ENCODE data around the gene TMED6.
"Not testable (repeated sequence)": the region's sequence is repeated elsewhere in the genome, so short reads cannot be mapped to it uniquely, and the experiment has no call there.

TMED6 gene

DNA sequence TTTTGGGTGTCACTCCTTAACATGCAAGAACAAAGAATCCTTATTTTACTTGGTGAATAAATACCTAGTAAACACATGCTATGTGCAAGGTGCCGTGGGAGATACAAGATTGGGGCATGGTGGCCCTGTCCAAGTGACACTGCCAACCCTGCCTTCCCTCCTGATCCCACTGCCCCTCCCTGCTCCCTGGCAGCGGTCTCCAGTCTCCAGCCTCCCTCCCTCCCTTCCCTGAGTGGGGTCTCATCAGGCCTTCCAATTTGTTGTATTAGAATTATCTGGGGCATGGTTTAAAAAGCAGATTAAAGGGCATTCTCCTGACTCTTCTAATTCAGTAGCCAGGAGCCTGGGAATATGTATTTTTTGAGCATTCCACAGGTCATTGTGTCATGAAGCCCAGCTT lies 12.5 kb upstream of the TMED6 start:
- H3K36me3 ChIP-seq (ENCODE audit: control insufficient read depth in 2 of 2, insufficient read depth in 2 of 2, low read length in 2 of 2) = peaks cover 37 to 48% of the 10 kb centered on the region in 2 donors
- no peak overlapping the region for H3K4me3 ChIP-seq (ENCODE audit: low read length in 2 of 2)
- no peaks in the 10 kb centered on the region for H3K27me3 ChIP-seq (ENCODE audit: control insufficient read depth in 2 of 2, insufficient read depth in 2 of 2, low read length in 2 of 2)
- H3K4me1 ChIP-seq (ENCODE audit: control insufficient read depth in 2 of 2, insufficient read depth in 2 of 2, low read length in 2 of 2) = peaks cover 0 to 4% of the 10 kb centered on the region in 2 donors
- H3K9ac ChIP-seq (ENCODE audit: low read depth in 1 of 2, low read length in 2 of 2) = no peak overlapping the region
- no peaks in the 10 kb centered on the region for H3K9me3 ChIP-seq (ENCODE audit: control insufficient read depth in 2 of 2, low read length in 2 of 2)
- no peak overlapping the region for H3K27ac ChIP-seq (ENCODE audit: low read depth in 2 of 2, low read length in 2 of 2)

GRCh38 chr16:69363281-69363717 lies 11.7 kb upstream of the TMED6 start:
- no peak overlapping the region for H3K9ac ChIP-seq (ENCODE audit: low read depth in 1 of 2, low read length in 2 of 2)
- H3K4me3 ChIP-seq (ENCODE audit: low read length in 2 of 2) = no peak overlapping the region
- no peaks in the 10 kb centered on the region for H3K27me3 ChIP-seq (ENCODE audit: control insufficient read depth in 2 of 2, insufficient read depth in 2 of 2, low read length in 2 of 2)
- H3K36me3 ChIP-seq (ENCODE audit: control insufficient read depth in 2 of 2, insufficient read depth in 2 of 2, low read length in 2 of 2) = peaks cover 35 to 43% of the 10 kb centered on the region in 2 donors
- no peaks in the 10 kb centered on the region for H3K9me3 ChIP-seq (ENCODE audit: control insufficient read depth in 2 of 2, low read length in 2 of 2)
- no peak overlapping the region for H3K27ac ChIP-seq (ENCODE audit: low read depth in 2 of 2, low read length in 2 of 2)
- peaks cover 0 to 4% of the 10 kb centered on the region in 2 donors for H3K4me1 ChIP-seq (ENCODE audit: control insufficient read depth in 2 of 2, insufficient read depth in 2 of 2, low read length in 2 of 2)

DNA sequence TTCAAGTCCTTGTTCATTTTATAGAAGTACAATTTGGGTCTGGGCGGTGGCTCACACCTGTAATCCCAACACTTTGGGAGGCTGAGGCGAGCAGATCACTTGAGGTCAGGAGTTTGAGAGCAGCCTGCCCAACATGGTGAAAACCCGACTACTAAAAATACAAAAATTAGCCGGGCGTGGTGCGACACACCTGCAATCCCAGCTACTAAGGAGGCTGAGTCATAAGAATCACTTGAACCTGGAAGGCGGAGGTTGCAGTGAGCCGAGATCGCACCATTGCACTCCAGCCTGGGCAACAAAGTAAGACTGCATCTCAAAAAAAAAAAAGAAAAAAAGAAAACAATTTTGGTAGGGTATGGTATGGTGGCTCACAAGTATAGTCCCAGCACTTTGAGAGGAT lies 8.5 kb upstream of the TMED6 start:
- not testable (repeated sequence) for H3K9ac ChIP-seq (ENCODE audit: low read depth in 1 of 2, low read length in 2 of 2); H3K27ac ChIP-seq (ENCODE audit: low read depth in 2 of 2, low read length in 2 of 2); H3K4me3 ChIP-seq (ENCODE audit: low read length in 2 of 2); H3K27me3 ChIP-seq (ENCODE audit: control insufficient read depth in 2 of 2, insufficient read depth in 2 of 2, low read length in 2 of 2); H3K9me3 ChIP-seq (ENCODE audit: control insufficient read depth in 2 of 2, low read length in 2 of 2); H3K4me1 ChIP-seq (ENCODE audit: control insufficient read depth in 2 of 2, insufficient read depth in 2 of 2, low read length in 2 of 2)
- peaks cover 26 to 30% of the 10 kb centered on the region in 2 donors for H3K36me3 ChIP-seq (ENCODE audit: control insufficient read depth in 2 of 2, insufficient read depth in 2 of 2, low read length in 2 of 2)

GRCh38 chr16:69350536-69351133 lies 951 bp downstream of the TMED6 start:
- Histone ChIP-seq H3K4me3 (ENCODE audit: low read length in 2 of 2) (peak overlapping the region in 1 of 2 donors; percentile 23), H3K9me3 (ENCODE audit: control insufficient read depth in 2 of 2, low read length in 2 of 2) (no peaks in the 10 kb centered on the region), H3K27ac (ENCODE audit: low read depth in 2 of 2, low read length in 2 of 2) (no peak overlapping the region), H3K36me3 (ENCODE audit: control insufficient read depth in 2 of 2, insufficient read depth in 2 of 2, low read length in 2 of 2) (peaks cover 4 to 17% of the 10 kb centered on the region in 2 donors), H3K9ac (ENCODE audit: low read depth in 1 of 2, low read length in 2 of 2) (no peak overlapping the region), H3K4me1 (ENCODE audit: control insufficient read depth in 2 of 2, insufficient read depth in 2 of 2, low read length in 2 of 2) (peaks cover 0 to 17% of the 10 kb centered on the region in 2 donors), H3K27me3 (ENCODE audit: control insufficient read depth in 2 of 2, insufficient read depth in 2 of 2, low read length in 2 of 2) (no peaks in the 10 kb centered on the region)

DNA sequence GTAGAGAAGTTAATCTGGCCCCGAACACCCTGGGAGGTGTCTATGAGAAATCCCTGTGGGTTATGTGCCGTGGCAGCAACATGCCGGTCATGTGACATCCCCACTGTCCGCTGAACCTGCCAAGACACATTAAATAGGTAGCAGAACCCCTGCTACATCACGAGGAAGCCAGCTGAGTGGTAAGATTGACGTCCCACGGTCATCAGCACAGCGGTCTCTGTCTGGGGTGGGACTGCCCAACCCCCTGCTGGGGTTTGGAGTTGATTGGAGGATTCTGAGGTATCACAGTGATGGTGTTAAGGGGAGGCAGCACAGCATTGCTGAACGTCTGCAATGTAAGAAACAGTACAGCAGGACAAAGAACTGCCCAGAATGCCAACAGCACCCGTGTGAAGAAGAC lies 2.0 kb downstream of the TMED6 start:
- H3K27me3 ChIP-seq (ENCODE audit: control insufficient read depth in 2 of 2, insufficient read depth in 2 of 2, low read length in 2 of 2) = no peaks in the 10 kb centered on the region
- H3K27ac ChIP-seq (ENCODE audit: low read depth in 2 of 2, low read length in 2 of 2) = no peak overlapping the region
- no peak overlapping the region for H3K4me3 ChIP-seq (ENCODE audit: low read length in 2 of 2)
- no peaks in the 10 kb centered on the region for H3K9me3 ChIP-seq (ENCODE audit: control insufficient read depth in 2 of 2, low read length in 2 of 2)
- peaks cover 0 to 17% of the 10 kb centered on the region in 2 donors for H3K4me1 ChIP-seq (ENCODE audit: control insufficient read depth in 2 of 2, insufficient read depth in 2 of 2, low read length in 2 of 2)
- H3K9ac ChIP-seq (ENCODE audit: low read depth in 1 of 2, low read length in 2 of 2) = no peak overlapping the region
- H3K36me3 ChIP-seq (ENCODE audit: control insufficient read depth in 2 of 2, insufficient read depth in 2 of 2, low read length in 2 of 2) = peaks cover 4 to 10% of the 10 kb centered on the region in 2 donors

- Histone ChIP-seq H3K36me3 (ENCODE audit: control insufficient read depth in 2 of 2, insufficient read depth in 2 of 2, low read length in 2 of 2) (peaks cover 8 to 14% of the 10 kb centered on the region in 2 donors), H3K27ac (ENCODE audit: low read depth in 2 of 2, low read length in 2 of 2) (no peak overlapping the region), H3K4me3 (ENCODE audit: low read length in 2 of 2) (no peak overlapping the region), H3K9ac (ENCODE audit: low read depth in 1 of 2, low read length in 2 of 2) (no peak overlapping the region), H3K27me3 (ENCODE audit: control insufficient read depth in 2 of 2, insufficient read depth in 2 of 2, low read length in 2 of 2) (no peaks in the 10 kb centered on the region), H3K9me3 (ENCODE audit: control insufficient read depth in 2 of 2, low read length in 2 of 2) (no peaks in the 10 kb centered on the region), H3K4me1 (ENCODE audit: control insufficient read depth in 2 of 2, insufficient read depth in 2 of 2, low read length in 2 of 2) (peaks cover 0 to 17% of the 10 kb centered on the region in 2 donors)
These were observed 3.4 kb downstream of the TMED6 start for GRCh38 chr16:69348222-69348621.

DNA sequence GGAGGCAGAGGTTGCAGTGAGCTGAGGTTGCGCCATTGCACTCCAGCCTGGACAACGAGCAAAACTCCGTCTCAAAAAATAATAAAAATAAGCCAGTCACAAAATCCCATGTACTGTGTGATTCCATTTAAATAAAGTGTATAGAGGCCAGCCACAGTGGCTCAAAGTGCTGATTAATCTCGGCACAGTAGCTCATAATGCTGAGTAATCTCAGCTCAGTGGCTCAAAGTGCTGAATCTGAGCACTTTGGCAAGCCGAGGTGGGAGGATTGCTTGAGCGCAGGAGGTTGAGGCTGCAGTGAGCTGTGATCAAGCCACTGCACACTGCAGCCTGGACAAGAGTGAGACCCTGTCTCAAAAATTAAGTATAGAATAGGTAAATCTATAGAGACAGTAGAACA lies 4.9 kb downstream of the TMED6 start:
- Histone ChIP-seq H3K4me3 (ENCODE audit: low read length in 2 of 2) (no peak overlapping the region), H3K9me3 (ENCODE audit: control insufficient read depth in 2 of 2, low read length in 2 of 2) (no peaks in the 10 kb centered on the region), H3K27ac (ENCODE audit: low read depth in 2 of 2, low read length in 2 of 2) (no peak overlapping the region), H3K36me3 (ENCODE audit: control insufficient read depth in 2 of 2, insufficient read depth in 2 of 2, low read length in 2 of 2) (peaks cover 10 to 21% of the 10 kb centered on the region in 2 donors), H3K27me3 (ENCODE audit: control insufficient read depth in 2 of 2, insufficient read depth in 2 of 2, low read length in 2 of 2) (no peaks in the 10 kb centered on the region), H3K9ac (ENCODE audit: low read depth in 1 of 2, low read length in 2 of 2) (no peak overlapping the region), H3K4me1 (ENCODE audit: control insufficient read depth in 2 of 2, insufficient read depth in 2 of 2, low read length in 2 of 2) (peaks cover 0 to 13% of the 10 kb centered on the region in 2 donors)

- H3K27me3 ChIP-seq (ENCODE audit: control insufficient read depth in 2 of 2, insufficient read depth in 2 of 2, low read length in 2 of 2) = no peaks in the 10 kb centered on the region
- H3K9me3 ChIP-seq (ENCODE audit: control insufficient read depth in 2 of 2, low read length in 2 of 2) = no peaks in the 10 kb centered on the region
- H3K36me3 ChIP-seq (ENCODE audit: control insufficient read depth in 2 of 2, insufficient read depth in 2 of 2, low read length in 2 of 2) = peaks cover 16 to 29% of the 10 kb centered on the region in 2 donors
- H3K4me3 ChIP-seq (ENCODE audit: low read length in 2 of 2) = no peak overlapping the region
- peaks cover 0 to 6% of the 10 kb centered on the region in 2 donors for H3K4me1 ChIP-seq (ENCODE audit: control insufficient read depth in 2 of 2, insufficient read depth in 2 of 2, low read length in 2 of 2)
- no peak overlapping the region for H3K9ac ChIP-seq (ENCODE audit: low read depth in 1 of 2, low read length in 2 of 2)
- H3K27ac ChIP-seq (ENCODE audit: low read depth in 2 of 2, low read length in 2 of 2) = no peak overlapping the region
These were observed 5.7 kb downstream of the TMED6 start for GRCh38 chr16:69345923-69346322.

DNA sequence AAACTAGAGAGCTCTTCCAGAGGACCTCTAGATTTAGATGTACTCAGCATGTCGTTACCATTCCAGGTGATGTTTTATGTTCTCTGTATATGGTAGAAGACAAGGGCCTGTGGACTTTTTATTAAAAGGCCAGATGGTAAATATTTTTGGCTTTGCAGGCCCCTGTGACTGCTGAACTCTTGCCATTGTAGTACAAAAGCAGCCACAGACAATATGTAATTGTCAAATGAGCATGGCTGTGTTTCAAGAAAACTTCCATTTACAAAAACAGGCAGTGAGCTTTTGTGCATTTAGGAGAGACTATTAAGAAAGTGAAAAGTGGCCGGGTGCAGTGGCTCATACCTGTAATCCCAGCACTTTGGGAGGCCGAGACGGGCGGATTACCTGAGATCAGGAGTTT lies 7.4 kb downstream of the TMED6 start:
- Histone ChIP-seq H3K27ac (ENCODE audit: low read depth in 2 of 2, low read length in 2 of 2) (no peak overlapping the region), H3K4me1 (ENCODE audit: control insufficient read depth in 2 of 2, insufficient read depth in 2 of 2, low read length in 2 of 2) (peaks cover 7 to 8% of the 10 kb centered on the region in 2 donors), H3K9ac (ENCODE audit: low read depth in 1 of 2, low read length in 2 of 2) (no peak overlapping the region), H3K27me3 (ENCODE audit: control insufficient read depth in 2 of 2, insufficient read depth in 2 of 2, low read length in 2 of 2) (no peaks in the 10 kb centered on the region), H3K4me3 (ENCODE audit: low read length in 2 of 2) (no peak overlapping the region), H3K9me3 (ENCODE audit: control insufficient read depth in 2 of 2, low read length in 2 of 2) (no peaks in the 10 kb centered on the region), H3K36me3 (ENCODE audit: control insufficient read depth in 2 of 2, insufficient read depth in 2 of 2, low read length in 2 of 2) (peaks cover 12 to 23% of the 10 kb centered on the region in 2 donors)

- Histone ChIP-seq H3K27me3 (ENCODE audit: control insufficient read depth in 2 of 2, insufficient read depth in 2 of 2, low read length in 2 of 2) (no peaks in the 10 kb centered on the region), H3K4me1 (ENCODE audit: control insufficient read depth in 2 of 2, insufficient read depth in 2 of 2, low read length in 2 of 2) (peaks cover 14 to 18% of the 10 kb centered on the region in 2 donors), H3K4me3 (ENCODE audit: low read length in 2 of 2) (peak overlapping the region; percentile 83 to 94), H3K9me3 (ENCODE audit: control insufficient read depth in 2 of 2, low read length in 2 of 2) (no peaks in the 10 kb centered on the region), H3K36me3 (ENCODE audit: control insufficient read depth in 2 of 2, insufficient read depth in 2 of 2, low read length in 2 of 2) (peaks cover 22 to 30% of the 10 kb centered on the region in 2 donors), H3K9ac (ENCODE audit: low read depth in 1 of 2, low read length in 2 of 2) (peak overlapping the region; percentile 65 to 84), H3K27ac (ENCODE audit: low read depth in 2 of 2, low read length in 2 of 2) (peak overlapping the region; percentile 87)
These were observed 11.4 kb downstream of the TMED6 start for GRCh38 chr16:69340095-69340644.

Data from mucosa of rectum (tissue), 2 donors.